D341Med (cell line): ENCODE results near the gene ATG10.
"Not testable (repeated sequence)": the region's sequence is repeated elsewhere in the genome, so short reads cannot be mapped to it uniquely, and the experiment has no call there.

ENCODE experiments used
- DNase-seq: peaks from one replicate; pipeline ENCODE4 v3.0.0; 2012; ENCODE audit warnings: low spot score

ATG10 gene

DNA sequence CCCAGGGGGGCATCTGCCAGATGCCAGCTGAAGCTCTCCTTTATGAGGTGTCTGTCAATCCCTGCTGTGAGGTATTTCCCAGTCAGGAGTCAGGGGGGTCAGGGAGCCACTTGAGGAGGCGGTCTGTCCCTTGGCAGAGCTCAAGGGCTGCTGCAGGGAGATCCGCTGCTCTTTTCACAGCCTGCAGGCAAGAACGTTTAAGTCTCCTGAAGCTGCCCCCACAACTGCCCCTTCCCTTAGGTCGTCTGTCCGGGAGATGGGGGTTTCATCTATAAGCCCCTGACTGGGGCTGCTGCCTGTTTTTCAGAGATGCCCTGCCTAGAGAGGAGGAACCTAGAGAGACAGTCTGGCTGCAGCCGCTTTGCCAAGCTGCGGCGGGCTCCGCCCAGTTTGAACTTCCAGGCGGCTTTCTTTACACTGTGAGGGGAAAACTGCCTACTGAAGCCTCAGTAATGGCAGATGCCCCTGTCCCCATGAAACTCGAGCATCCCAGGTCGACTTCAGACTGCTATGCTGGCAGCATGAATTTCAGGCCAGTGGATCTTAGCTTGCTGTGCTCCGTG, 158.0 kb downstream of the ATG10 start:
- no peak for DNase-seq

- no peak for DNase-seq
These were observed 158.8 kb downstream of the ATG10 start for GRCh38 chr5:82130602-82131001.

DNA sequence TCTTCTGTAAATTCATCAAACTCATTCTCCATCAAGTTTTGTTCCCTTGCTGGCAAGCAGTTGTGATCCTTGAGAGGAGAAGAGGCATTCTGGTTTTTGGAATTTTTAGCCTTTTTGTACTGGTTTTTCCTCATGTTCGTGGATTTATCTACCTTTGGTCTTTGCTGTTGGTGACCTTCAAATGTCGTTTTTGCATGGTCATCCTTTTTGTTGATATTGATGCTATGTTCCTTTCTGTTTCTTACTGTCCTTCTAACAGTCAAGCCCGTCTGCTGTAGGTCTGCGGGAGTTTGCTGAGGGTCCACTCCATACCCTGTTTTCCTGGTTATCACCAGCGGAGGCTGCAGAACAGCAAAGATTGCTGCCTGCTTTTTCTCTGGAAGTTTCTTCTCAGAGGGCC, 165.4 kb downstream of the ATG10 start:
- DNase-seq, result no peak

DNA sequence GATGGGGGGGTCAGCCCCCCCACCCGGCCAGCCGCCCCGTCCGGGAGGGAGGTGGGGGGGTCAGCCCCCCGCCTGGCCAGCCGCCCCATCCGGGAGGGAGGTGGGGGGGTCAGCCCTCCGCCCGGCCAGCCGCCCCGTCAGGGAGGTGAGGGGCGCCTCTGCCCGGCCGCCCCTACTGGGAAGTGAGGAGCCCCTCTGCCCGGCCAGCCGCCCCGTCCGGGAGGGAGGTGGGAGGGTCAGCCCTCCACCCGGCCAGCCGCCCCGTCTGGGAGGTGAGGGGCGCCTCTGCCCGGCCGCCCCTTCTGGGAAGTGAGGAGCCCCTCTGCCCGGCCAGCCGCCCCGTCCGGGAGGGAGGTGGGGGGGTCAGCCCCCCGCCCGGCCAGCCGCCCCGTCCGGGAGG, 168.0 kb downstream of the ATG10 start:
- not testable (repeated sequence) for DNase-seq

GRCh38 chr5:82142217-82142841, 170.5 kb downstream of the ATG10 start:
- no peak for DNase-seq

GRCh38 chr5:82142928-82143577, 171.2 kb downstream of the ATG10 start:
- no peak for DNase-seq

- no peak for DNase-seq
These were observed 176.2 kb downstream of the ATG10 start for GRCh38 chr5:82147860-82148573.

DNA sequence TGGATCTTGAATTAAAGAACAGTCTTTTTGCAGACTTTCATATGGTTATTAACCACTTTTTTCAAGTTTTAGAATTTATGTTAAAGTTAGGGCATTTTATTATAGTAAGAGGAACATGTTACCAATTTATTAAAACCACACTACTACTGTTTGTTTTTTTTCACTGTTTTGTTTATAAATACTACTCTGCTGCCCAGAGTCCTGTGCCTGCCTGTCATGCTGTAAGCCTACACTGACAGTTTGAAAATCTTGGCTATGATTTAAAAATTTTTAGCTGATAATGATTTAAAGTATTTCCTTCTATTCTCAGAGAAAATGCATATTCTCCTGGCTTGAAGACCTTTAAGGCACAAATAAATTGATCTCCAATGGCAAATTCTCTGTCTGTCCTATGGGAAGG, 177.6 kb downstream of the ATG10 start:
- no peak for DNase-seq

- no peak for DNase-seq
These were observed 178.7 kb downstream of the ATG10 start for GRCh38 chr5:82150559-82150958.

DNA sequence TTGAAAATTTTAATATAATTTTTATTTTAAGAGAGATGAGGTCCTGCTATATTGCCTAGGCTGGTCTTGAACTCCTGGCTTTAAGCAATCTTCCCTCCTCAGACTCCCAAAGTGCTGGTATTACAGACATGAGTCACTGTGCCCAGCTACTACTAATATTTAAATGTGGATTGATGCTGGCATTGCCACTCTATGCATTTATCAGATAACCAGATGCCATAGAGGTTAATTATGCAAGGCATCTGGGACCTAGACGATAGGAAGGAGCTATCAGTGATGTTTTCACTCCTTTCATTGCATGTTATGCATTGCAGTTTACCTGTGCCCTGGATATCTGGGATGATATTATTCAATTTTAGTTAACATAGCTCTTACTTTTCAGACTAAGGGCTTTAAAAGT, 179.4 kb downstream of the ATG10 start:
- DNase-seq, result no peak

DNA sequence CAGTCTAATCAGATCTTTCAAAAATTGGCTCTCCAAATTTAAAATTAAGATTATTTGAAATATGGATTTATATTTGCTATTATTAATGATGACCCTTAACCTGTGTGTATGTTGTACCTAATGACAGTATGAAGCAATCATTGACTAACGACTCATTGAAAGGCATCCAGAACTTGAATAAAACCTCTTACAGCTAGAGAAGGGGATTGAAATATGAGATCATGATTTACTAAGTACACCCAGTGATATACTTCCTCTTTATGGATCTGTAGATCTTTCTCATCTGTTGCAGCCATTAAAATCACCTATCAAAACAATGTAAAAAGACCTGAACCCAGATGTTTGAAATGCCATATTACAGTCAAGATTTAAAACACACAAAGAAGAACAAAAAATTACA, 179.8 kb downstream of the ATG10 start:
- DNase-seq, result no peak

DNA sequence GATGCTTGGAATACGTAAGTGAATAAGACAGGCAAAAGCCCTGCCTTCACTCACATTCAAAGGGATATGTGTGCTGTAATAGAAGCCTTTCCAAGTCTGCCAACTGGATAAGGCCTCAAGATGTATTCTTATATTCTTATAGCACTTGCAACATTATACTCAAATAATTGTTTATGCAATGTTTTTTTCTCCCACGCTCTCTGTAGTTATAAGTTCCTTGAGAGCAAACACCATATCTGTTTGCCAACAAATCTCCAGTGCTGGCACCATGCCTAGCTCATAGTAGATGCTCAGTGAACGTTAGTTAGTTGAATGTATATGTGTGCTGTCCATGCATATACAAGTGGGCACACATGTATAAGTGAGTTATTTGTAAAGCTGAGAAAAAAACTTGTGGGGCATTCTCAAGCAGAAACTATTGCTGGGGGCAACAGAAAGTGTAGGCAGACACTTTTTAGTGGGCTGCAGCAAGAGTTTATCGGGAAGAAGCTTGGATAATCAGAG, 181.2 kb downstream of the ATG10 start:
- no peak for DNase-seq

DNA sequence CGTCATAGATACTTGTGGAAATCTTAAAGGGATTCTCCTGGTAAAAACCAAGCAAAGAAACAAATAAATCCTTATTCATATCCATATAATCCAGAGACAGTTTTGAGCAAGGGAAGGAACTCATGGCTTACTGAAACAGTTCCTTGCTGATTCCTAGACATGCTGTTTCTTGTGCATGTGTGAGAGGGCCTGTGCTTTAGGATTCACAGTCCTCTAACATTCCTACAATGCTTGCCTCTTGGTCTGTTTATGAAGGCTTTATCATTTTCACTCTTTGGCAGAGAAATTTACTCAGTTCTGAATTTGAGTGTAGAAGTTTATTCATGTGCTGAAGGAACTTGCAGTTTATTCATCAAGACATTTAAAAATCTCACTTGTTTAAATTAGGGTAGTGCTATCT, 183.0 kb downstream of the ATG10 start:
- no peak for DNase-seq

DNA sequence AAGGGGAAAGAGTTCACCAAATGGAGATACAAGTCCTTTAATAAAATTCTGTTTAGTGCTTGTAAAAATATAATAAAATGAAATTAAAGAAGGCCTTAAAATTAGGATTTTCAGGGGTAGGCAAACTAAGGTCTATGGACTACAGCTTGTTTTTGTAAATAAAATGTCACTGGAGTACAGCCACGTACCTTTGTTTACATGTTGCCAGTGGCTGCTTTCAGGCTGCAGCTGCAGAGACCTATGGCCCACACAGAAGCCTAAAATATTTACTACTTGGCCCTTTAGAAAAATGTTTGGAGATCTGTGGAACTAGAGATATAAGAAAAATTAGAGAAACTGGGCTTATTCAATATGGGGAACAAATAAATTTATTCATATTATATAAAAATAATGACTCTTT, 183.5 kb downstream of the ATG10 start:
- no peak for DNase-seq

- no peak for DNase-seq
These were observed 185.1 kb downstream of the ATG10 start for GRCh38 chr5:82156874-82157273.

DNA sequence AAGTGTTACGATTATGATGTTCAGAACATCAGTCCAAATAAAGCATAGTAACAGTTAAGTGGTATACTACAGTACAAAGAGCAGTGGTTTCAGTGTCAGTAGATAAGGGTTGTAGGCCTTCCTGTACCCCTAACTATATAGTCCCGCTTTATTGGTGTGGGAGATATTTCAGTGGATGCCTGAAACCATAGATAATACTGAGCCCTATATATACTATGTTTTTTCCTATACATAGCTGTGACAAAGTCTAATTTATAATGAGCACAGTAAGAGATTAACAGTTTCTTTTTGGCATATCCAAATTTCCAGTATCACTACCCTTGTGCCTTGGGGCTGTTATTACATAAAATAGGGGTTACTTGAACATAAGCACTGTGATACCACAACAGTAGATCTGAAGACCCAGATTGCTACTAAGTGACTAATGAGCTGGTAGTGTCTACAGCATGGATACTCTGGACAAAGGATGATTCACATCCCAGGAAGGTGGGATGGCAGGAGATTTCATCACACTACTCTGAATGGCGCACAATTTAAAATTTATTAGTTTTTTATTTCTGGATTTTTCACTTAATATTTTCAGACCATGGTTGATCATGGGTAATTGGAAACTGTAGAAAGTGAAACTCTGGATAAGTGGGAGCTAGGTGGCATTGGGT, 187.1 kb downstream of the ATG10 start:
- no peak for DNase-seq

GRCh38 chr5:82160948-82161347, 189.1 kb downstream of the ATG10 start:
- DNase-seq, result no peak

GRCh38 chr5:82162573-82162972, 190.8 kb downstream of the ATG10 start:
- no peak for DNase-seq

DNA sequence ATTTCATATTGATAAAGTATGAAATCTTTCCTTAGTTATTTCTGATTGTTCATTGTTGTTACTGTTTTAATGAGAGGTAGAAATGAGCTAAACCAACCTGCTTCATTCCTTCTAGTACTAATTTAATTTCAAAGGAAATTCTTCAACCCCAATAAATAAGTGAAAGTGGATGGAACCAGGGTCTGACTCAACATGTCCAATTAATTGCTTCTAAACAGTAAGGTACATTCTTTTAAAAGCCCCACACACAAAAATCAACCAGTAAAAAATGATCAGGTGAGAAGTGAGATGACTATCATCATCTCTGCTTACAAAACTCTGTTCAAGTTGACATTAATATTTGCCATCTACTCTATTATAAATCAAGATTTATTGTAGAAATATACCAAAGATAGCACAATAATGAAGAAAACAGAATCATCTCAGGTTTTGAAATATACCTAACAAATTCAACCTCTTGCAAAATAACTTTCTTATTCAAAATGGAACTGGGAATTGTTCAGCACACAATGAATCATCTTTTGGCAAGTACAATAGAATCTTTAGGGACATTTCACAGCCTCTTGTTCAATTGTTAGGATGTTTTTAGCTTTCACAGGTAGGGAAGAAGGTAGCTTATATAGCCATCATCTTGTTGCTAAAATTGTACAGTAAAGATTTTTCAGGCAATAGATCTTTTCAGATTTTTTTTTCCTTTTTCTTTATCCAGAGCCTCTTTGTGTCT, 191.8 kb downstream of the ATG10 start:
- no peak for DNase-seq

- no peak for DNase-seq
These were observed 192.6 kb downstream of the ATG10 start for GRCh38 chr5:82164176-82164976.
